ENCODE results near the gene CCDC77.

GRCh38 chr12:479161-479560 is 77.7 kb downstream of the CCDC77 start:
- TF ChIP-seq POLR2A (IDR thresholded peaks at IDR 0.05): no peak
- no peak for TF ChIP-seq EP300 (IDR thresholded peaks at IDR 0.05)
- TF ChIP-seq, protein P1, sequence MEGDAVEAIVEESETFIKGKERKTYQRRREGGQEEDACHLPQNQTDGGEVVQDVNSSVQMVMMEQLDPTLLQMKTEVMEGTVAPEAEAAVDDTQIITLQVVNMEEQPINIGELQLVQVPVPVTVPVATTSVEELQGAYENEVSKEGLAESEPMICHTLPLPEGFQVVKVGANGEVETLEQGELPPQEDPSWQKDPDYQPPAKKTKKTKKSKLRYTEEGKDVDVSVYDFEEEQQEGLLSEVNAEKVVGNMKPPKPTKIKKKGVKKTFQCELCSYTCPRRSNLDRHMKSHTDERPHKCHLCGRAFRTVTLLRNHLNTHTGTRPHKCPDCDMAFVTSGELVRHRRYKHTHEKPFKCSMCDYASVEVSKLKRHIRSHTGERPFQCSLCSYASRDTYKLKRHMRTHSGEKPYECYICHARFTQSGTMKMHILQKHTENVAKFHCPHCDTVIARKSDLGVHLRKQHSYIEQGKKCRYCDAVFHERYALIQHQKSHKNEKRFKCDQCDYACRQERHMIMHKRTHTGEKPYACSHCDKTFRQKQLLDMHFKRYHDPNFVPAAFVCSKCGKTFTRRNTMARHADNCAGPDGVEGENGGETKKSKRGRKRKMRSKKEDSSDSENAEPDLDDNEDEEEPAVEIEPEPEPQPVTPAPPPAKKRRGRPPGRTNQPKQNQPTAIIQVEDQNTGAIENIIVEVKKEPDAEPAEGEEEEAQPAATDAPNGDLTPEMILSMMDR (IDR thresholded peaks at IDR 0.05): no peak
- TF ChIP-seq POLR2AphosphoS5 (IDR thresholded peaks at IDR 0.05): no peak
